Measurements from ENCODE around the gene SMCO4.
"Not testable (repeated sequence)": the region's sequence is repeated elsewhere in the genome, so short reads cannot be mapped to it uniquely, and the experiment has no call there.

SMCO4 gene

GRCh38 chr11:93464927-93465540, 78.2 kb downstream of the SMCO4 start:
- no peak for DNase-seq

GRCh38 chr11:93463666-93464065, 79.5 kb downstream of the SMCO4 start:
- not testable (repeated sequence) for DNase-seq

DNA sequence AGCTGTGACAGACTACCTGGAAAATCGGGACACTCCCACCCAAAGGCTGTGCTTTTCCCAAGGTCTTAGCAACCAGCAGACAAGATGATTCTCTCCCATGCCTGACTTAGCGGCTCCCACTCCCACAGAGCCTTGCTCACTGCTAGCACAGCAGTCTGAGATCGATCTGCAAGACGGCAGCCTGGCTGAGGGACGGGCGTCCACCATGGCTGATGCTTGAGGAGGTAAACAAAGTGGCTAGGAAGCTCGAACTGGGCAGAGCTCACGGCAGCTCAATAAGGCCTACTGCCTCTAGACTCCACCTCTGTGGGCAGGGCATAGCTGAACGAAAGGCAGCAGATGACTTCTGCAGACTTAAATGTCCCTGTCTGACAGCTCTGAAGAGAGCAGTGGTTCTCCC, 84.9 kb downstream of the SMCO4 start:
- DNase-seq = no peak

GRCh38 chr11:93444617-93445073, 98.5 kb downstream of the SMCO4 start:
- DNase-seq = no peak

GRCh38 chr11:93443232-93443631, 100.0 kb downstream of the SMCO4 start:
- DNase-seq = not testable (repeated sequence)

GRCh38 chr11:93432247-93432646, 110.9 kb downstream of the SMCO4 start:
- DNase-seq = peak in 2 of 3 donors; percentile 4 to 18
